Measurements from ENCODE around the gene TXNDC2. TPM values are rescaled to one million over a fixed set of nuclear protein-coding genes. Genes with fewer than 3 reads are reported as not detected.

TXNDC2 gene
- total and polyA plus RNA-seq, 2 donors (not counting 1 experiment from before 2014, with no cell fraction given), result 0.15 TPM; not detected in 1

DNA sequence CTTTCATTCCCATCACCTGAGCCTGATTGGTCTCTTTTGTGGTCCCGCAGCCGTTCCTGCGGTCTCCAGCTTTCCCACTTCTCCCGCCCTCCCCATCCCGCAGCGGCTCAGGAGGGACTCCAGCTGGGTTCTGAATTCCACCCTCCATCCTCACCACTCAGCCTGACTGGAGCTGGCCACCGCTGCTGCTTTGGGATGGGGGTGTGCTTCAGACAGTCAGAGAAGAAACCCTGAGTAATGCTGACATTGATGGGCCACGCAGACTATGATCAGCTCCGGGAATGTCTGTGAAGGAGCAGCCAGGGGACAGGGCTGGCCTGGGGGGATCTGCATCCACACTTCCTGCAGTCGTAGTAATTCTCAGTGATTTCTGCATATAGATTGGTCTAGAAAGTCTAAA, 45.9 kb upstream of the TXNDC2 start:
- TF ChIP-seq EZH2 (IDR thresholded peaks at IDR 0.05; ENCODE audit: low read length, missing control alignments) (no peak), CTCF (conservative IDR thresholded peaks at IDR 0.05 in 1 of 2, IDR thresholded peaks at IDR 0.05 in 1 of 2; ENCODE audit: low read depth in 1 of 2, low read length in 2 of 2) (no peak)
- H4K20me1 ChIP-seq (ENCODE audit: control insufficient read depth, extremely low read depth, insufficient read depth, low read length), result no peaks in the 10 kb centered on the region
- DNase-seq (ENCODE audit: low read depth in 2 of 2), result peak in 1 of 2 donors; percentile 52
- H3K27me3 ChIP-seq (ENCODE audit: control insufficient read depth, insufficient read depth, low read length), result no peaks in the 10 kb centered on the region
- H3K36me3 ChIP-seq (ENCODE audit: control insufficient read depth, insufficient read depth, low read length), result no peaks in the 10 kb centered on the region
- no peak overlapping the region for H3K4me2 ChIP-seq (ENCODE audit: extremely low read depth, insufficient read depth, low read length)
- H3K79me2 ChIP-seq (ENCODE audit: control insufficient read depth, insufficient read depth, low read length), result no peaks in the 10 kb centered on the region
- no peaks in the 10 kb centered on the region for H3K4me1 ChIP-seq (ENCODE audit: control insufficient read depth, extremely low read depth, insufficient read depth, low read length)
- no peaks in the 10 kb centered on the region for H3K9me3 ChIP-seq (ENCODE audit: control insufficient read depth, insufficient read depth, low read depth, low read length)
- no peak overlapping the region for H3K27ac ChIP-seq (ENCODE audit: insufficient read depth, low read length)
- H2AFZ ChIP-seq (ENCODE audit: low read length), result no peak overlapping the region
- H3K4me3 ChIP-seq (replicated peaks in 1 of 4; ENCODE audit: control extremely low read depth in 1 of 4, insufficient read depth in 1 of 4, low read depth in 3 of 4, low read length in 4 of 4), result no peak overlapping the region
- H3K9ac ChIP-seq (ENCODE audit: insufficient read depth, low read length), result no peak overlapping the region

DNA sequence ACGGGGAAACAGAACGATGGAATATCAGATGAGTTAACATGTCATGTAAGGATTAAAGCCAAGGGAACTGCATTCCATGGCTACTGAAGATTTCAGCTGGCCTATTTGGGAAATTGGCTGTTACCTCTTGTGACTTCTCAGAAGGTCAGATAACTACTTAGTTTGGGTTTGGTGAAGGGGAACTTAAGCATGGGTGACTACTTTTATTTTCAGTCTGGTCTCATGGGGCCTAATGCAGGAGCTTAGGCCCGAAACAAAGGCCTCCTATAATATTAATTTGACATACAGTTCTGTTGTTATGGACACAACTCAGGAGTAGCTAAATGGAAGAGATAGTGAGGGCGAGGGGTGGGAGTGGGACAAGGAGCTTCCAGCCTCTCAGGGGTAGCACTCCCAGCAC, 44.0 kb upstream of the TXNDC2 start:
- no peak overlapping the region for H3K4me3 ChIP-seq (replicated peaks in 1 of 4; ENCODE audit: control extremely low read depth in 1 of 4, insufficient read depth in 1 of 4, low read depth in 3 of 4, low read length in 4 of 4)
- no peaks in the 10 kb centered on the region for H3K27me3 ChIP-seq (ENCODE audit: control insufficient read depth, insufficient read depth, low read length)
- no peak overlapping the region for H3K4me2 ChIP-seq (ENCODE audit: extremely low read depth, insufficient read depth, low read length)
- no peak for DNase-seq (ENCODE audit: low read depth in 2 of 2)
- H3K36me3 ChIP-seq (ENCODE audit: control insufficient read depth, insufficient read depth, low read length), result no peaks in the 10 kb centered on the region
- H4K20me1 ChIP-seq (ENCODE audit: control insufficient read depth, extremely low read depth, insufficient read depth, low read length), result no peaks in the 10 kb centered on the region
- H3K9me3 ChIP-seq (ENCODE audit: control insufficient read depth, insufficient read depth, low read depth, low read length), result no peaks in the 10 kb centered on the region
- no peak overlapping the region for H3K9ac ChIP-seq (ENCODE audit: insufficient read depth, low read length)
- H2AFZ ChIP-seq (ENCODE audit: low read length), result no peak overlapping the region
- TF ChIP-seq CTCF (conservative IDR thresholded peaks at IDR 0.05 in 1 of 2, IDR thresholded peaks at IDR 0.05 in 1 of 2; ENCODE audit: low read depth in 1 of 2, low read length in 2 of 2) (no peak), EZH2 (IDR thresholded peaks at IDR 0.05; ENCODE audit: low read length, missing control alignments) (no peak)
- H3K79me2 ChIP-seq (ENCODE audit: control insufficient read depth, insufficient read depth, low read length), result no peaks in the 10 kb centered on the region
- H3K4me1 ChIP-seq (ENCODE audit: control insufficient read depth, extremely low read depth, insufficient read depth, low read length), result no peaks in the 10 kb centered on the region
- no peak overlapping the region for H3K27ac ChIP-seq (ENCODE audit: insufficient read depth, low read length)

DNA sequence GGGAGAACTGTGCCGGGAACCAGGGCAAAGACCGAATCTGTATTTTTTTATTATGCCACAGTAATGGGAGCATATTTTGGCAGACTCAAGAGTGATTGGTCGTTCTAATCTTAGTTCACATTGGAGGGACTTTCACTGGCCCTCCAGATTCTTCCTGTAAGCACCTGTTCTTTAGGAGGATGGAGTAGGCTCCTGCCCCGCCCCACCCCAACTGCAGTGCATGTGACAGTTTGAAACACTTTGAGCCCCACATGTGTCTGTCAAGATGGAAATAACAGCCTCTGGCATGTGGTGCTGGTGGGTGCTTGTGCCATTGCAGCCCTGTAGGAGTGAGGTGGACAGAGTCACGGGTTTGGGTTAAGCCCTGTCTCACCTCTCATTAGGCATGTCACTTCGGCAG, 43.3 kb upstream of the TXNDC2 start:
- DNase-seq (ENCODE audit: low read depth in 2 of 2), result no peak
- no peak for TF ChIP-seq CTCF (conservative IDR thresholded peaks at IDR 0.05 in 1 of 2, IDR thresholded peaks at IDR 0.05 in 1 of 2; ENCODE audit: low read depth in 1 of 2, low read length in 2 of 2)
- TF ChIP-seq EZH2 (IDR thresholded peaks at IDR 0.05; ENCODE audit: low read length, missing control alignments), result no peak
- no peaks in the 10 kb centered on the region for H3K79me2 ChIP-seq (ENCODE audit: control insufficient read depth, insufficient read depth, low read length)
- no peaks in the 10 kb centered on the region for H4K20me1 ChIP-seq (ENCODE audit: control insufficient read depth, extremely low read depth, insufficient read depth, low read length)
- no peak overlapping the region for H3K9ac ChIP-seq (ENCODE audit: insufficient read depth, low read length)
- no peak overlapping the region for H3K4me2 ChIP-seq (ENCODE audit: extremely low read depth, insufficient read depth, low read length)
- H2AFZ ChIP-seq (ENCODE audit: low read length), result no peak overlapping the region
- no peaks in the 10 kb centered on the region for H3K27me3 ChIP-seq (ENCODE audit: control insufficient read depth, insufficient read depth, low read length)
- H3K4me3 ChIP-seq (replicated peaks in 1 of 4; ENCODE audit: control extremely low read depth in 1 of 4, insufficient read depth in 1 of 4, low read depth in 3 of 4, low read length in 4 of 4), result no peak overlapping the region
- H3K4me1 ChIP-seq (ENCODE audit: control insufficient read depth, extremely low read depth, insufficient read depth, low read length), result no peaks in the 10 kb centered on the region
- no peaks in the 10 kb centered on the region for H3K9me3 ChIP-seq (ENCODE audit: control insufficient read depth, insufficient read depth, low read depth, low read length)
- H3K36me3 ChIP-seq (ENCODE audit: control insufficient read depth, insufficient read depth, low read length), result no peaks in the 10 kb centered on the region
- H3K27ac ChIP-seq (ENCODE audit: insufficient read depth, low read length), result no peak overlapping the region
